ENCODE data around the gene ZBTB1.
"Not testable (repeated sequence)": the region's sequence is repeated elsewhere in the genome, so short reads cannot be mapped to it uniquely, and the experiment has no call there.

ZBTB1 gene

GRCh38 chr14:64536488-64537245, 32.1 kb downstream of the ZBTB1 start:
- no peak for DNase-seq

DNA sequence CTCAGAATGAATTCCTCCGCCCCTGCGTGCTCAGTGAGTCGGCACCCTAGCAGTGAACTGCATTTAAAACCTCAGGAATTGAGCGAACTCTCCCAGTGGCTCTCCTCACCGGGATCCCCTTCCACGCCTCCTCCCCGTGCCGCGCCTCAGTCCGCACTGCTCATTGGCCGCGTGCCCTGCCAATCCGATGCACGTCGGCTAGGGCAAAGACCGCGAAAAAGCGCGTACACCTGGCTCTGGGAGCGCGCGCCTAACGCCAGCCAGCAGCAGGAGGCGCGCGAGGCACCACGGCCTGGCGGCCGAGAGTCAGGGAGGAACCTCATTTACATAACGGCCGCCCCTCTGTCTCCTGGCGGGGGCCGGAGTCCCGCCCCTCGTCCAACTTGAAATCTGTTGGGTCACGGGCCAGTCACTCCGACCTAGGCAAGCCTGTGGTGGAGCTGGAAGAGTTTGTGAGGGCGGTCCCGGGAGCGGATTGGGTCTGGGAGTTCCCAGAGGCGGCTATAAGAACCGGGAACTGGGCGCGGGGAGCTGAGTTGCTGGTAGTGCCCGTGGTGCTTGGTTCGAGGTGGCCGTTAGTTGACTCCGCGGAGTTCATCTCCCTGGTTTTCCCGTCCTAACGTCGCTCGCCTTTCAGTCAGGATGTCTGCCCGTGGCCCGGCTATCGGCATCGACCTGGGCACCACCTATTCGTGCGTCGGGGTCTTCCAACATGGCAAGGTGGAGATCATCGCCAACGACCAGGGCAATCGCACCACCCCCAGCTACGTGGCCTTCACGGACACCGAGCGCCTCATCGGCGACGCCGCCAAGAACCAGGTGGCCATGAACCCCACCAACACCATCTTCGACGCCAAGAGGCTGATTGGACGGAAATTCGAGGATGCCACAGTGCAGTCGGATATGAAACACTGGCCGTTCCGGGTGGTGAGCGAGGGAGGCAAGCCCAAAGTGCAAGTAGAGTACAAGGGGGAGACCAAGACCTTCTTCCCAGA, 35.9 kb downstream of the ZBTB1 start, which contains the start of gene HSPA2:
TSS of gene HSPA2 (plus strand) at position 534 of the 995 bp plus-strand sequence. CDS start at position 643, 109 bp downstream.
- peak; percentile 42 for DNase-seq

GRCh38 chr14:64541261-64541971, 36.8 kb downstream of the ZBTB1 start:
- DNase-seq = no peak

DNA sequence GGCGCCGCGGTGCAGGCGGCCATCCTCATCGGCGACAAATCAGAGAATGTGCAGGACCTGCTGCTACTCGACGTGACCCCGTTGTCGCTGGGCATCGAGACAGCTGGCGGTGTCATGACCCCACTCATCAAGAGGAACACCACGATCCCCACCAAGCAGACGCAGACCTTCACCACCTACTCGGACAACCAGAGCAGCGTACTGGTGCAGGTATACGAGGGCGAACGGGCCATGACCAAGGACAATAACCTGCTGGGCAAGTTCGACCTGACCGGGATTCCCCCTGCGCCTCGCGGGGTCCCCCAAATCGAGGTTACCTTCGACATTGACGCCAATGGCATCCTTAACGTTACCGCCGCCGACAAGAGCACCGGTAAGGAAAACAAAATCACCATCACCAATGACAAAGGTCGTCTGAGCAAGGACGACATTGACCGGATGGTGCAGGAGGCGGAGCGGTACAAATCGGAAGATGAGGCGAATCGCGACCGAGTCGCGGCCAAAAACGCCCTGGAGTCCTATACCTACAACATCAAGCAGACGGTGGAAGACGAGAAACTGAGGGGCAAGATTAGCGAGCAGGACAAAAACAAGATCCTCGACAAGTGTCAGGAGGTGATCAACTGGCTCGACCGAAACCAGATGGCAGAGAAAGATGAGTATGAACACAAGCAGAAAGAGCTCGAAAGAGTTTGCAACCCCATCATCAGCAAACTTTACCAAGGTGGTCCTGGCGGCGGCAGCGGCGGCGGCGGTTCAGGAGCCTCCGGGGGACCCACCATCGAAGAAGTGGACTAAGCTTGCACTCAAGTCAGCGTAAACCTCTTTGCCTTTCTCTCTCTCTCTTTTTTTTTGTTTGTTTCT, 37.6 kb downstream of the ZBTB1 start:
- no peak for DNase-seq

DNA sequence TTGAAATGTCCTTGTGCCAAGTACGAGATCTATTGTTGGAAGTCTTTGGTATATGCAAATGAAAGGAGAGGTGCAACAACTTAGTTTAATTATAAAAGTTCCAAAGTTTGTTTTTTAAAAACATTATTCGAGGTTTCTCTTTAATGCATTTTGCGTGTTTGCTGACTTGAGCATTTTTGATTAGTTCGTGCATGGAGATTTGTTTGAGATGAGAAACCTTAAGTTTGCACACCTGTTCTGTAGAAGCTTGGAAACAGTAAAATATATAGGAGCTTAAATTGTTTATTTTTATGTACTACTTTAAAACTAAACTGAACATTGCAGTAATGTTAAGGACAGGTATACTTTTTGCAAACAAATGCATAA, 38.2 kb downstream of the ZBTB1 start:
- DNase-seq = no peak

GRCh38 chr14:64544607-64545312, 40.2 kb downstream of the ZBTB1 start:
- no peak for DNase-seq

- no peak for DNase-seq
These were observed 44.4 kb downstream of the ZBTB1 start for GRCh38 chr14:64549016-64549415.

GRCh38 chr14:64549791-64550620, 45.4 kb downstream of the ZBTB1 start, which contains the start of gene PPP1R36:
Gene PPP1R36 (plus strand): TSS chr14:64549961. CDS start chr14:64549998, 37 bp downstream.
- DNase-seq = no peak

- no peak for DNase-seq
These were observed 46.2 kb downstream of the ZBTB1 start for GRCh38 chr14:64550621-64551333.

- no peak for DNase-seq
These were observed 50.0 kb downstream of the ZBTB1 start for GRCh38 chr14:64554556-64554955.

GRCh38 chr14:64556526-64556925, 52.0 kb downstream of the ZBTB1 start:
- no peak for DNase-seq

- DNase-seq = not testable (repeated sequence)
These were observed 53.6 kb downstream of the ZBTB1 start for GRCh38 chr14:64558216-64558615.

GRCh38 chr14:64561631-64562030, 57.1 kb downstream of the ZBTB1 start:
- no peak for DNase-seq

DNA sequence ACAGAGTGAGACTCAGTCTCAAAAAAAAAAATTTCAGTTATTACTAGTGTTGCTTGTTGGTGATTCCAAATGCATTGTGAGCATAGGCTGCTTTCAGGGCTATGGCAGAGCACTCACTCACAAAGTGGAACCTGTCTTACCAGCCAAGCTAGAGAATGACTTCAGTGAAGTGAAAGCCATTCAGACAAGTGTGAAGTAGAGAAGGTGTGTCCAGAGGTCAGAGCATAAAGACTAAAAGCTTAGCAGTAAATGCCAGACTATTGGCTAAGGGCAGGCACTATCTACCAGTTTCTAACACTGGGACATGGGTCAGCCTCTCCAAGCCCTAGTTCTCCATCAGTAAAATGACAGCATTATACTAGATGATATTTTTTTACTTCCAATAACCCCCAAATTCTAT, 57.9 kb downstream of the ZBTB1 start:
- DNase-seq = no peak

- no peak for DNase-seq
These were observed 59.1 kb downstream of the ZBTB1 start for GRCh38 chr14:64563696-64564095.

DNA sequence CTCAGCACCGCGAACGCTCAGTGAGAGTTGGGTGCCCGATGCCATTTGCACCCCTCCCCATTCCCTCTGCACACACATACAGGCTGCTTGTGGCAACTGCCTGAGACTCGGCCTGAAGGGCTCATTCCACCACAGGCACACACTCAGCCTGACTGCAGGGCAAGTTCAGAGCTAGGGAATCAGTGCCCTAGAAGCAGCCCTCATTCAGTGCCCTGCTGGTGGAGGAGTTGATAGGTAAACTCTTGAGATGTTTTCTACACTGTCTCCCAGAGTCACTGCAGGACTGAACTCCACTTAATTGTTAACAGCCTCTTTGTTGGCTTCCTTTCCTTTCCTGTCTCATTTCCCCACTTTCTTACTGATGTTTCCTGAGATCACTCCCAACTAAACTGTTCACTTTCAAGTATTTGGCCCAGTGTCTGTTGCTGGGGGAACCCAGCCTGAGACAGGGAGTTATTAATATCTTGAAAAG, 62.1 kb downstream of the ZBTB1 start:
- DNase-seq = no peak

GRCh38 chr14:64569138-64569631, 64.6 kb downstream of the ZBTB1 start:
- DNase-seq = no peak

GRCh38 chr14:64569646-64570045, 65.1 kb downstream of the ZBTB1 start:
- not testable (repeated sequence) for DNase-seq

GRCh38 chr14:64572386-64573104, 68.0 kb downstream of the ZBTB1 start:
- no peak for DNase-seq

Data from SIG-M5 (cell line).